LNCaP clone FGC (cell line): ENCODE measurements around the gene GFOD2.

Experiments
- DNase-seq: peaks from one replicate; pipeline ENCODE4 v3.0.0-alpha.2; 2011; ENCODE audit warnings: low read depth
- H3K4me3 ChIP-seq: 2 replicates; pipeline ENCODE4 v1.5.1; 2011; ENCODE audit warnings: mild to moderate bottlenecking, low read depth, low read length, control low read depth
- TF ChIP-seq, protein P1 (sequence below): IDR thresholded peaks from 2 replicates; pipeline ENCODE4 v1.5.1; 2012; ENCODE audit warnings: mild to moderate bottlenecking; ENCODE audit not compliant: control insufficient read depth, insufficient read depth; ENCODE audit errors: extremely low read depth

GFOD2 gene

DNA sequence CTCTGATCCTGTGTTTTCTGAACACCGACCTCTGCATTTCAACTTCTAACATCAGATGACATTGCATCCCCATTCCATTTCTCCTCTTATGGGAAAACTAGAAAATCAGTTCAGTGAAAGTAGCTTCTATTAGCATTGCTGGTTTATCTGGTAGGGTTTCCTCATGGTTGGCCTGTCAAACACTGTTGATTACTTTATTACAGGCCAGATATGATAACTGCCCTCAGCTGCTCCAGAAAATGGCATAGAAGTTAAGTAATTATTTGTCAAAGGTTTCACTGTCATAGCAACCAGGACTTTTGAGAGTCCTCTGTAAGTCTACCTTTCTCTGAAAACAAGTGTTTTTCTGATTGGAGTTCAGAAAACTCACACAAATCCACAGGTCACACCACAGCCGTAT, 3.0 kb downstream of the GFOD2 start:
- H3K4me3 ChIP-seq: no peak overlapping the region
- TF ChIP-seq, protein P1, sequence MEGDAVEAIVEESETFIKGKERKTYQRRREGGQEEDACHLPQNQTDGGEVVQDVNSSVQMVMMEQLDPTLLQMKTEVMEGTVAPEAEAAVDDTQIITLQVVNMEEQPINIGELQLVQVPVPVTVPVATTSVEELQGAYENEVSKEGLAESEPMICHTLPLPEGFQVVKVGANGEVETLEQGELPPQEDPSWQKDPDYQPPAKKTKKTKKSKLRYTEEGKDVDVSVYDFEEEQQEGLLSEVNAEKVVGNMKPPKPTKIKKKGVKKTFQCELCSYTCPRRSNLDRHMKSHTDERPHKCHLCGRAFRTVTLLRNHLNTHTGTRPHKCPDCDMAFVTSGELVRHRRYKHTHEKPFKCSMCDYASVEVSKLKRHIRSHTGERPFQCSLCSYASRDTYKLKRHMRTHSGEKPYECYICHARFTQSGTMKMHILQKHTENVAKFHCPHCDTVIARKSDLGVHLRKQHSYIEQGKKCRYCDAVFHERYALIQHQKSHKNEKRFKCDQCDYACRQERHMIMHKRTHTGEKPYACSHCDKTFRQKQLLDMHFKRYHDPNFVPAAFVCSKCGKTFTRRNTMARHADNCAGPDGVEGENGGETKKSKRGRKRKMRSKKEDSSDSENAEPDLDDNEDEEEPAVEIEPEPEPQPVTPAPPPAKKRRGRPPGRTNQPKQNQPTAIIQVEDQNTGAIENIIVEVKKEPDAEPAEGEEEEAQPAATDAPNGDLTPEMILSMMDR: no peak
- no peak for DNase-seq

DNA sequence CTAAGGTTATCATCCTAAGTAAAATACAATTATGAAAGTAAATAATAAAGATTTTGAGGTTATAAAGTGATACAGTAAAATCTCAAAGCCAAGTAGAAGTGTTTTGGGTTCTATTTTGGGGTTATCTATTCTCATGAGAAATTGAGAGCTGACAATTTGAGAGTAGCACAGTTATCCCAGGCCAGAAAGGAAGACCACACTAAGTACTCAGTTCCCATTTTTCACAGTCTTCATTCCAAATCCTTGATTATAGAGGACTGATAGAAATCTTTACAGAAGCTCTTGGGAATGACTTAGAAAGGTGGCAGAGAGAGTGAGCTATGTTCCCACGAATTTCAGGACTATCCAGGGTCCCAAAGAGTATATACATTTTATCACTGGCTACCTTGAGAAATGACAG, 4.6 kb downstream of the GFOD2 start:
- no peak overlapping the region for H3K4me3 ChIP-seq
- TF ChIP-seq, protein P1: no peak
- DNase-seq: no peak

DNA sequence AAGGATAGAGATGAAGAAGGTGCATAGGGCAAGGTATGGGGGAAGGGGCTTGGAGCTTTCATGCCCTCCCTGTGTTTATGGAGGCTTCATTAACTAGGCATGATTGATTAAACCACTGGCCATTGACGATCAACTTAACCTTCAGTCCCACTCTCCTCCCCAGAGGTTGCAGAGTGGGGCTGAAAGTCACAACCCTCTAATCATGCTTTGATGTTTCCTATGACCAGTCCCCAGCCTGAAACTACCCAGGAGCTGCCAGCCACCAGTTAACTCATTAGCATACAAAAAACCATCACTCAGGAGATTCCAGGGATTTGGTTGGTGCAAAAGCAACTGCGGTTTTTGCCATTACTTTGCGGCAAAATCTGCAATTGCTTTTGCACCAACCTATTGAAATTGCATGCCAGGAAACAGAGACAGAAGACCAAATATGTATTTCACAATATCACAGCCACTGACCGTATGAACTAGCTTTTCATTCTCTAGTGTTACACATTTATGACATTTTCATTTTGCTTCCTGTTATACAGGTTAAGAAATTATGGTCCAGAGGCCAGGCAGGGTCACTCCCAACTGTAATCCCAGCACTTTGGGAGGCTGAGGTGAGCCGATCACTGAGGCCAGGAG, 5.4 kb downstream of the GFOD2 start:
- DNase-seq: no peak
- TF ChIP-seq, protein P1: no peak
- H3K4me3 ChIP-seq: no peak overlapping the region

DNA sequence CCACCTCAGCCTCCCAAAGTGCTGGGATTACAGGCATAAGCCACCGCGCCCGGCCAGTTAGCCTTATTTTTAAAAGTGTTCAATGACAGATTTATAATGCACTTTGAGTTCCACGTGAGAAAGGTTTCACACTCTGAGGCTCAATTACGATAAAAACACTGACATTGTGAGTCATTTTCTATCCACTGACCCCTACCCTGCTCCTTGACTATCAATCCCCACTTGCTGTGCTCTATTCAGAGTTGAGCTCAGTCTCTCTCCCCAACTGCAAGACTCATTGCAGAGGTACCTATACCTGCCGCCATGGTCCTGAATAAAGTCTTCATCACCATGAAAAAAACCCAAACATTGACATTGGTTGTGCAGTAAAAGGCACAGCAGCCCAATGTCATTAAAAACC, 8.5 kb downstream of the GFOD2 start:
- no peak overlapping the region for H3K4me3 ChIP-seq
- DNase-seq: no peak
- TF ChIP-seq, protein P1: no peak

DNA sequence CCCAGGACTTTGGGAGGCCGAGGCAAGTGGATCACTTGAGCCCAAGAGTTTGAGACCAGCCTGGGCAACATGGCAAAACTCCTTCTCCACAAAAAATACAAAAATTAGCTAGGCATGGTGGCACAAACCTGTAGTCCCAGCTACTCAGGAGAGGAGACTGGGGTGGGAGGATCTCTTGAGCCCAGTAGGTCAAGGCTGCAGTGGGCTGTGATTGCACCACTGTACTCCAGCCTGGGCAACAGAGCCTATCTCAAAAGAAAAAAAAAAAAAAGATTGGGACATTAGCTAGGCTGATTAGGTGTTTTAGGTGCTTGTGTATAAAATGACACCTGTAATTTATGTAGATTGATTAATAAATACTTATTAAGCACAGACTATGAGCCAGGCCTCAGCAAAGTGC, 10.1 kb downstream of the GFOD2 start:
- TF ChIP-seq, protein P1: no peak
- DNase-seq: no peak
- H3K4me3 ChIP-seq: no peak overlapping the region

DNA sequence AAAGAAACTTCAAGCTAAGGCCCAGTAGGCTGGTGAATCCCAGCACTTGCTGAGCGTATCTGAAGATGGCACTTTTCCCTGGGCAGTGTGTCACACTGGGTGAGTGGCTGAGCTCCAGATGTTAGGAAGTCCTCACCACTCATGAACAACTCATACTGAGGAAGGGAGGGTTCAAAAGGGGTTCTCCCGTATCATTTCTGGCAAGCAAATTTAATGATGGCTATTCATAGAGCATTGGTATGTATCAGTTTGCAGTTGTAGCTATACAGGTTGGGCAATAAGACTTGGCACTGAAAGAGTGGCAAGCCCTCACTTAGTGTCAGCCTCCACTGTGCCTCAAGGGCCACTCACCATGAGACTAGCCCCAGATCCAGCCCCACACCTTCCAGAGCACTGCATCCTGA, 10.7 kb downstream of the GFOD2 start:
- TF ChIP-seq, protein P1: no peak
- DNase-seq: no peak
- no peak overlapping the region for H3K4me3 ChIP-seq

DNA sequence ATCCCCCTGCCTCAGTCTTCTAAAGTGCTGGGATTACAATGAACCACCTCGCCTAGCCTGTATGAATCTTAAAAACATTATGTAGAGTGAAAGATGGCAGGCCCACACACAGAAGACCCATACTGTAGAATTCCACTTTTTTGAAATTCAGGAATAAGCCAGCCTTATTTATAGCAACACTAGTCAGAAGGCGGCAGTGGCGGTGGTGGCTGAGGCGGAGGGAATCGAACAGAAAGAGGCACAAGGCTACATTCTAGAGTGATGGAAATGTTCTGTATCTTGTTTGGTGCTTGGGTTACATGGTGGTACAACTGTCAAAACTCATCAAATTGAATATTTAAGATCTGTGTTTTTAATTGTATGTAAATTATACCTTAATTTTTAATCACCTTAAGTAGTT, 11.3 kb downstream of the GFOD2 start:
- no peak for DNase-seq
- TF ChIP-seq, protein P1: no peak
- H3K4me3 ChIP-seq: no peak overlapping the region
